ENCODE results near the gene ITPKB.

ITPKB gene

DNA sequence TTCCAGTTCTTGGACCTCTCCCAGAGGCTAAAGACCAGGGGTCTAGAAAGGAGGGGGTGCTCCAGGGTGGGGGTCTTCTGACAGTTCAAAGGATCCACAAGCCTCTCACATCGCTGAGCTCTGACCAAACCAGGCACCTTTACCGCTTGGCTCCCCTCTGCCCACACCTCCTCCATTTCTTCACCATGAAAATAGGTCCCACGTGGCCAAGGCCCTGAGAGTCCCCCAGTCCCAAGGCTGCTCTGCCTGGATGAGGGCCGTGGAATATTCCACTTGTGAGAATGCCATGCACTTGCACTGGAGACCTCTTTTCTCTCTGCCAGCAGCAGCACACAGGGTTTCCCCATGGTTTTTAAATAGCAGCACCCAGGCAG, 87.4 kb downstream of the ITPKB start:
- Histone ChIP-seq H3K27ac (ENCODE audit: low read length) (no peak overlapping the region), H3K9ac (ENCODE audit: low read length in 2 of 2) (no peak overlapping the region), H3K27me3 (ENCODE audit: control insufficient read depth in 1 of 2, insufficient read depth in 2 of 2, low read length in 2 of 2) (no peaks in the 10 kb centered on the region), H3K4me3 (ENCODE audit: low read length in 2 of 2) (no peak overlapping the region), H3K9me3 (ENCODE audit: control insufficient read depth in 2 of 2, low read length in 2 of 2) (no peaks in the 10 kb centered on the region), H3K36me3 (ENCODE audit: control insufficient read depth in 2 of 2, insufficient read depth in 2 of 2, low read length in 2 of 2) (peaks cover 18 to 21% of the 10 kb centered on the region in 2 donors), H3K4me1 (ENCODE audit: control insufficient read depth, insufficient read depth, low read length) (peaks cover 48% of the 10 kb centered on the region)

DNA sequence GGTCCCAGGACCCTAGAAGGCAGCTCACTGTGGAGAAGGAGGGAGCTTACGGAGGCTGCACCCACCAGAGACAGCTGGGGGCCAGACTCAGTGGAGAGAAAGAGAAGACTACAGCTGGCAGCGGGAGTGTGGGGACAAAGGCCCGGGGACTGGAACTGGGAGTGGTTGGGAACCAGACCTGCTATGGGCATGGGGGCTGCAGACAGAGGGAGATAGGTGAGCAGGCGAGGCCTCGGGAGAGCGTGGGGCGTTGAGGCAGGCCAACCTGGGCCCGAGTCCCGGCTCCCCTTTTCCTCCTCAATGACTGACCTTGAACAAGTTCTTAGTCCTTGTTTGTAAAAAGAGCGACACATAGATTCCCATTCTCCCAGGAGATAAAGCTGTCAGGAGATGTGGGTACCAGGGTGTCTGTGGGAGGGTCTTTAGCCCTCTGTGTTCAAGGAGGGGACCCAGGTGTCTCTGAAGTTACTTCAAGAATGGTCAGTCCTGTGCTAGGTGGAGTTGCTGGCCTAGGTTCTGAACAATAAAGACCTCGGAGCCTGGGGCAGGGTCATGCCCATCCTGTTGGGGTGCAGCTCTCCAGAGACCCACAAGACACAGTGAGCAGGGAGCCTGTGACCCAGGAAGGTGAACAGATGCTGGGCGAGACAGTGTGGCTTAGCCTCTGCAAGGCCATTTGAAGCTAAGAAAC, 87.9 kb downstream of the ITPKB start:
- no peaks in the 10 kb centered on the region for H3K27me3 ChIP-seq (ENCODE audit: control insufficient read depth in 1 of 2, insufficient read depth in 2 of 2, low read length in 2 of 2)
- H3K4me3 ChIP-seq (ENCODE audit: low read length in 2 of 2), result no peak overlapping the region
- no peak overlapping the region for H3K9ac ChIP-seq (ENCODE audit: low read length in 2 of 2)
- peaks cover 48% of the 10 kb centered on the region for H3K4me1 ChIP-seq (ENCODE audit: control insufficient read depth, insufficient read depth, low read length)
- peaks cover 21 to 22% of the 10 kb centered on the region in 2 donors for H3K36me3 ChIP-seq (ENCODE audit: control insufficient read depth in 2 of 2, insufficient read depth in 2 of 2, low read length in 2 of 2)
- H3K27ac ChIP-seq (ENCODE audit: low read length), result no peak overlapping the region
- H3K9me3 ChIP-seq (ENCODE audit: control insufficient read depth in 2 of 2, low read length in 2 of 2), result no peaks in the 10 kb centered on the region

DNA sequence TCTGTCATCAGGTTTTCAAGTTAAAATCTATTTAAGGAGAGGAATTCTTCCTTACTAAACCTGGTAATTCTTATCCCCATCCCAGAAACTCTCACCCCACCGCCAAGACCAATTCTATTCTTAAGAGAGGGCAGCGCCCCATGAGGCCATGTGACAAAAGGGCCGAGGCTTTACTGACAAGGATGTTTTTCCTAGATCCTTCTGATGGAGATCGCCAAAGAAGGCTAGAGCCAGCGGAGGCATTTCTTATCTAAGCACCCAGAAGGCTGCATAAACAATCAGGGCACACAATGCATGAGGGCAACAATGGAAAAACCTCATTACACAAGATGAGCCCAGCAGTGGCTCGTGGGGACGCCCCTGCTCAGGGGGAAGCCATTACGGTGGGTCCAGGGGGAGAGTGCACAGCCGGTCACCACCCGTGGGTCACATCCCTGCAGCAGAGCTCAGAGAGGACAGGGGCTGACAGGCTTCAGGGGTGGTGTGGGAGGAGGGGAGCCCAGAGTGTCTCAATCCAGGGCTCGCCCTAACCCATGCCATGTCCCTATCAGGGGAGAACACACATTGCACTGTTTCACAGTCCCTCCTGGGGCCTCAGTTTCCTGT, 88.7 kb downstream of the ITPKB start:
- peak overlapping the region in 1 of 2 donors; percentile 29 for H3K9ac ChIP-seq (ENCODE audit: low read length in 2 of 2)
- H3K27ac ChIP-seq (ENCODE audit: low read length), result no peak overlapping the region
- H3K4me1 ChIP-seq (ENCODE audit: control insufficient read depth, insufficient read depth, low read length), result peaks cover 48% of the 10 kb centered on the region
- H3K36me3 ChIP-seq (ENCODE audit: control insufficient read depth in 2 of 2, insufficient read depth in 2 of 2, low read length in 2 of 2), result peaks cover 23 to 28% of the 10 kb centered on the region in 2 donors
- H3K9me3 ChIP-seq (ENCODE audit: control insufficient read depth in 2 of 2, low read length in 2 of 2), result no peaks in the 10 kb centered on the region
- H3K27me3 ChIP-seq (ENCODE audit: control insufficient read depth in 1 of 2, insufficient read depth in 2 of 2, low read length in 2 of 2), result no peaks in the 10 kb centered on the region
- peak overlapping the region in 1 of 2 donors; percentile 8 for H3K4me3 ChIP-seq (ENCODE audit: low read length in 2 of 2)

DNA sequence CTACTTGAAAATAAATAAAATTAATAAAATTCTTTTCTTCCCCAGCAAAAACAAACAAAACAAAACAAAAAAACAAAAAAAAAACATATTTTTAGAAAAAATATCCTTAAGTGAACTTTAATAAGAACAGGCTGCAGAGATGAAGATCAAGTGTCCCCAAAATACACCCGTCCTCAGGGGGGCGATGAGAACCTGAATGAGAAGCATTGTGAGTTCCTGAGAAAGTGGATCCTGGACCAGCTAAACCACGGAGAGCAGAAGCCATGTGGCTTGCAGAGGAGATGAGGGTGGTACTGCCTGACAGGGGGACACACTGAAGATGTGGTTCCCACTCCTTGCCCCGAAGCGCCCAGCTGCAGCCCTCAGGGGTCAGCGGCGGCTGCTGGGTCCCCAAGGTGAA, 89.3 kb downstream of the ITPKB start:
- Histone ChIP-seq H3K4me3 (ENCODE audit: low read length in 2 of 2) (no peak overlapping the region), H3K27ac (ENCODE audit: low read length) (no peak overlapping the region), H3K36me3 (ENCODE audit: control insufficient read depth in 2 of 2, insufficient read depth in 2 of 2, low read length in 2 of 2) (peaks cover 28 to 34% of the 10 kb centered on the region in 2 donors), H3K9ac (ENCODE audit: low read length in 2 of 2) (no peak overlapping the region), H3K4me1 (ENCODE audit: control insufficient read depth, insufficient read depth, low read length) (peaks cover 48% of the 10 kb centered on the region), H3K9me3 (ENCODE audit: control insufficient read depth in 2 of 2, low read length in 2 of 2) (no peaks in the 10 kb centered on the region), H3K27me3 (ENCODE audit: control insufficient read depth in 1 of 2, insufficient read depth in 2 of 2, low read length in 2 of 2) (no peaks in the 10 kb centered on the region)

DNA sequence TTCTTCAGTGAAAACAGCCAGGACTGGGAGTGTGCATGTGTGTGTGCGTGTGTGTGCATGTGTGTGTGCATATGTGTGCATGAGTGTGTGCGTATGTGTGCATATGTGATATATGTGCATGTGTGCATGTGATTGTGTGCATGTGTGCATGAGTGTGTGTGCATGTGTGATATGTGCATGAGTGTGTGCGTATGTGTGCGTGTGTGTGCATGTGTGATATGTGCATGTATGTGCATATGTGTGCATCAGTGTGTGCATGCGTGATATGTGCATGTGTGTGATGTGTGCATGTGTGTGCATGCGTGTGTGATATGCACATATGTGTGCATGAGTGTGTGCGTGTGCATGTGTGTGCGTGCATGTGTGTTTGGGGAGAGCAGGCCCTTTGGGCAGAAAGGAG, 89.8 kb downstream of the ITPKB start:
- peak overlapping the region; percentile 37 for H3K27ac ChIP-seq (ENCODE audit: low read length)
- no peaks in the 10 kb centered on the region for H3K27me3 ChIP-seq (ENCODE audit: control insufficient read depth in 1 of 2, insufficient read depth in 2 of 2, low read length in 2 of 2)
- peaks cover 34 to 36% of the 10 kb centered on the region in 2 donors for H3K36me3 ChIP-seq (ENCODE audit: control insufficient read depth in 2 of 2, insufficient read depth in 2 of 2, low read length in 2 of 2)
- H3K9me3 ChIP-seq (ENCODE audit: control insufficient read depth in 2 of 2, low read length in 2 of 2), result no peaks in the 10 kb centered on the region
- peaks cover 46% of the 10 kb centered on the region for H3K4me1 ChIP-seq (ENCODE audit: control insufficient read depth, insufficient read depth, low read length)
- peak overlapping the region in 1 of 2 donors; percentile 11 for H3K4me3 ChIP-seq (ENCODE audit: low read length in 2 of 2)
- H3K9ac ChIP-seq (ENCODE audit: low read length in 2 of 2), result no peak overlapping the region

DNA sequence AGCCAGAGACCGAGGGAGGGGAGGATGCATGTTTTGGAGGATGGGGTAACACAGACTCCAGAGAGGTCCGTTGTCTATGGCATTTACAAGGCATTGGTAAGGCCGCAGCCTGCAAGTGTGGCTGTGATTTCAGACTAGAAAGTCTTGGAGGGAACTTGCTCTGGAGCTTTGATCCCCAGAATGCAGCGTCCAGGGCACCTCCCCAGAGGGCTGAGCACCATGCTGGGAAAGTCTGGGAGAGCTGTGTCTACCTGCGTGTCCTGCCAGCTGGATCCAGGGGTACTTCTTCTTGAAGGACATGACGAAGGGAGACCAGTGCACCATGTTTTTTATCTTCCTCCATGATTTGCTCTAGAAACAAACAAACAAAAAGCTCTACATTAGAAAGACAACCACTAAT, 90.7 kb downstream of the ITPKB start:
- Histone ChIP-seq H3K36me3 (ENCODE audit: control insufficient read depth in 2 of 2, insufficient read depth in 2 of 2, low read length in 2 of 2) (peaks cover 34 to 36% of the 10 kb centered on the region in 2 donors), H3K9ac (ENCODE audit: low read length in 2 of 2) (no peak overlapping the region), H3K27ac (ENCODE audit: low read length) (peak overlapping the region; percentile 37), H3K4me3 (ENCODE audit: low read length in 2 of 2) (no peak overlapping the region), H3K9me3 (ENCODE audit: control insufficient read depth in 2 of 2, low read length in 2 of 2) (no peaks in the 10 kb centered on the region), H3K27me3 (ENCODE audit: control insufficient read depth in 1 of 2, insufficient read depth in 2 of 2, low read length in 2 of 2) (no peaks in the 10 kb centered on the region), H3K4me1 (ENCODE audit: control insufficient read depth, insufficient read depth, low read length) (peaks cover 45% of the 10 kb centered on the region)

DNA sequence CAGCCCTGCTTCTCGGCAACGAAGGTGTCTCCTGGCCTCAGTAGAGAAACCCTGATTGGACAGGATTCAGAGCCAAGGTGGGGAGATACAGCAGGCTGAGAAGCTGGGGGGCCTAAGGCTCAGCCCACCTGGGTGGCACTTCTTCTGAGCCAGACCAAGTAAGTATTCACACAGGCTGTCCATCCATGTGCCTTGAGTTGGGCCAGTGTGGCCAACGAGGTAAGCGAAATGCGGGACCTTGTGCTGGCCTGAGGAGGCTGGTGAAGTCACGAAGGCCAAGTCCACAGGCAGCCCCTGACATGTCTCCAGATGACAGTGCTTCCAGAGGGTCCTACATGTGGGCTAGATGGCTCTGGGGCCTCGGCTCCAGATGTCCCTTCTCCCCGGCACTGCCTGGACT, 91.4 kb downstream of the ITPKB start:
- Histone ChIP-seq H3K4me1 (ENCODE audit: control insufficient read depth, insufficient read depth, low read length) (peaks cover 48% of the 10 kb centered on the region), H3K4me3 (ENCODE audit: low read length in 2 of 2) (no peak overlapping the region), H3K9ac (ENCODE audit: low read length in 2 of 2) (no peak overlapping the region), H3K27me3 (ENCODE audit: control insufficient read depth in 1 of 2, insufficient read depth in 2 of 2, low read length in 2 of 2) (no peaks in the 10 kb centered on the region), H3K36me3 (ENCODE audit: control insufficient read depth in 2 of 2, insufficient read depth in 2 of 2, low read length in 2 of 2) (peaks cover 34 to 36% of the 10 kb centered on the region in 2 donors), H3K27ac (ENCODE audit: low read length) (peak overlapping the region; percentile 37), H3K9me3 (ENCODE audit: control insufficient read depth in 2 of 2, low read length in 2 of 2) (no peaks in the 10 kb centered on the region)

DNA sequence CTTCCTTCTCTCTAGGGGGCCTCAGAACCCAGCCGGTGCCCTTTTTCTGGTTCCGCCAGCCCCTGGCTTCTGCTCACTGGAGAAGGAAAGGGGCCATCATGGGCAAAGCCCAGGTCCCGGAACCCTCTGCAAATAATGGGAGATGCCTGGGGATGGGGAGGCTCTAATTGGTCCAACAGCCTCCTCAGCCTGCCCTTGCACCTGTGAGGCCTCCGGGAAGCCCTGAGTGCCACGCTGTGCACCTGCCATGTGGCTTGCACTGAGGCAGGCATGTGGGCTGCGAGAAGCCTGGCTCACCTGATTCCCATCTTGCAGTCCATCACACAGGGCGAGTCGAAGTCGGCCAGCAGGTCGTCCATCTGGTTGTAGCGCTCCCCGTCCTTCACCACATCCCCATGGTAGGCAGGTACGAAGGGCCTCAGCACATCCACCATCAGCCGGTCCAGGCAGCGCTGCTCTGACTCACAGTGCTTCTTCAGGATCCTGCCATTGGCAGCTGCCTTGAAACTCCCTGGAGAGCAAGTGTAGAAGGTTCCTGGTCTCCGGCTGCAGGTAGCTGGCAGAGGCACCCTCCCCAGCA, 92.1 kb downstream of the ITPKB start:
- Histone ChIP-seq H3K36me3 (ENCODE audit: control insufficient read depth in 2 of 2, insufficient read depth in 2 of 2, low read length in 2 of 2) (peaks cover 34 to 36% of the 10 kb centered on the region in 2 donors), H3K27ac (ENCODE audit: low read length) (peak overlapping the region; percentile 70), H3K4me1 (ENCODE audit: control insufficient read depth, insufficient read depth, low read length) (peaks cover 56% of the 10 kb centered on the region)

DNA sequence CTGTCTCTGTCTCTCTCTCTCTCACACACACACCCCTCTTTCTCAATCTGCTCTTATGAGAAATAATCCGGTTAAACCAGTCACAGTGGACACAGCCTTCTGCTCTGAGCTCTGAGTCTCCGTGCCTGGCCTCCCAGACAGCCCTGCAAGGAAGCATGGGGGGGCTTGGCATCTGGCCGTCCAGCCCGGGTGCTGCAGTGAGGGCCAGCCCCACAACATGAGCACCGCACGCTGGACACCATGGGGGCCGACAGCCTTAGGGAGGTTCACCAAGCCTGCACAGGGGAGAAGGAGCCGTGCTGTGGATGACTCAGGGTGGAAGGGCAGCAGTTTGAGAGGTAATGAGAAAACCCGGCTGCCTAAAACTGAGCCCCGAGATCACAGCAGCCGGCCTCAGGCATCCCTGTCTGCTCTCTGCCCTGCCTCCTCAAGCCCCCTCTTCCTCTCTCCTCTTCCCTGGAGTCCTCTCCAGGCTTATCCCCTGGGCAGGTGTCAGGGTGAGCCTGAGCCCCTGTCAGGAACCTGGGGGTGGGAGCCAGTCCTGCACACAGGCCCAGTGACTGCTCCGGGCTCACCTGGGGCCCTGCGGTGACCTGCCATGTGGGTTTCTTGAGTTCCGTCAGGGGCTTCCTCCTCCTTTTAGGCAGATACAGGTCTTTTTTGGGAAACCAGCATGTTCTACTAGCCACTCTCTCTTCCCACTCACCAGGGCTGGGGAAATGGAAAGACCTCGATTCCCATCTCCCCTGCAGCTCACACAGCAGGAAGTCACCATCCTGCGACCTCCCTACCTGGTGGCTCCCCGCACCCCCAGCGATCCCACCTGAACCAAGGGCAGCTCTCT, 92.8 kb downstream of the ITPKB start:
- Histone ChIP-seq H3K9me3 (ENCODE audit: control insufficient read depth in 2 of 2, low read length in 2 of 2) (no peaks in the 10 kb centered on the region), H3K27me3 (ENCODE audit: control insufficient read depth in 1 of 2, insufficient read depth in 2 of 2, low read length in 2 of 2) (no peaks in the 10 kb centered on the region), H3K4me1 (ENCODE audit: control insufficient read depth, insufficient read depth, low read length) (peaks cover 62% of the 10 kb centered on the region), H3K27ac (ENCODE audit: low read length) (peak overlapping the region; percentile 70), H3K36me3 (ENCODE audit: control insufficient read depth in 2 of 2, insufficient read depth in 2 of 2, low read length in 2 of 2) (peaks cover 34 to 42% of the 10 kb centered on the region in 2 donors), H3K4me3 (ENCODE audit: low read length in 2 of 2) (no peak overlapping the region), H3K9ac (ENCODE audit: low read length in 2 of 2) (peak overlapping the region; percentile 5)

More for the DNA sequence above, 92.1 kb downstream of the ITPKB start:
- Histone ChIP-seq H3K4me3 (ENCODE audit: low read length in 2 of 2) (no peak overlapping the region), H3K9me3 (ENCODE audit: control insufficient read depth in 2 of 2, low read length in 2 of 2) (no peaks in the 10 kb centered on the region), H3K9ac (ENCODE audit: low read length in 2 of 2) (no peak overlapping the region), H3K27me3 (ENCODE audit: control insufficient read depth in 1 of 2, insufficient read depth in 2 of 2, low read length in 2 of 2) (no peaks in the 10 kb centered on the region)

DNA sequence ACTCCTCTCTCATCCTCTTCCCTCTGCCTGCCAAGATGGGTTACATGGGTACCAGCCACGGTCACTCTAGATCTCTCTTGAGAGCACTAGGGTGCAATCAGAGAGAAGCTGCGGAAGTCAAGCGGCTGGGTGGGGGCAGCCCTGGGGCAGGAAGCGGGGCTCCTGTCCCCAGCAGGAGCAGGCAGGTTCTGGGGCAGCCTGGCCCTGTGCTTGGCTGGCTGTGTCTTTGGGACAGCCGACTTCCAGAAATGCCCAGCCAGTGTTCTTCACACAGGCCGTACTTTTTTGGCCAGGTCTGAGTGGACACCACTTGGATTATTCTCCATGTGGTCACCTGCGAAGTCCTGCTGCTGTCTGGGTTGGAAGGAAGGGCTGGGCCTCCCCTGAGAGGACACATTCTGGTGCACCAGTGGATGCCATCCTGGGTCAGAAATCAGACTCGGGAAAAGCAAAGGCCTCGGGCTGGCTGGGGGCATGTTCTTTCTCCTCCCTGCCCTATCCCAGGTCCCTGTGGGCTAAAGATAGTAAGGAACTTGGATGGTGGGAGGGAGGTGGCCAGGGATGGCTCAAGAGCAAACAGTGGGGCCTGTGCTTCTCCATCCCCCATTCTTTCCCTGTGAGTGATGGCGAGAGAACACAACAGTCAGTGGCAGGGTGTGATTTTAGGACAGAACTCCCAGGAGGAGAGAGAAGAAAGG, 93.7 kb downstream of the ITPKB start:
- Histone ChIP-seq H3K4me3 (ENCODE audit: low read length in 2 of 2) (peak overlapping the region in 1 of 2 donors; percentile 8), H3K9ac (ENCODE audit: low read length in 2 of 2) (peak overlapping the region; percentile 5), H3K27me3 (ENCODE audit: control insufficient read depth in 1 of 2, insufficient read depth in 2 of 2, low read length in 2 of 2) (no peaks in the 10 kb centered on the region), H3K36me3 (ENCODE audit: control insufficient read depth in 2 of 2, insufficient read depth in 2 of 2, low read length in 2 of 2) (peaks cover 34 to 44% of the 10 kb centered on the region in 2 donors), H3K9me3 (ENCODE audit: control insufficient read depth in 2 of 2, low read length in 2 of 2) (no peaks in the 10 kb centered on the region), H3K4me1 (ENCODE audit: control insufficient read depth, insufficient read depth, low read length) (peaks cover 69% of the 10 kb centered on the region), H3K27ac (ENCODE audit: low read length) (peak overlapping the region; percentile 70)
